Esophagus muscularis mucosa (tissue), 4 donors: ENCODE measurements around the gene SPAG7. TPM values are rescaled to one million over a fixed set of nuclear protein-coding genes. Genes with fewer than 3 reads are reported as not detected.
A peak's percentile ranks its signal among the peaks of the same experiment; 100 is the strongest.

Source experiments
- DNase-seq: peaks from one replicate; pipeline ENCODE4 v3.0.0-alpha.2; 2017; ENCODE audit errors: extremely low spot score
- H3K27ac ChIP-seq, 4 donors: fragments of 200-600 bp; sonication (generic); replicated peaks in 1 of 4; 1 replicate in 3 of 4; 2 replicates in 1 of 4; pipeline ENCODE4 v1.5.1; 2016 to 2019; ENCODE audit warnings: mild to moderate bottlenecking in 1 of 4
- H3K27me3 ChIP-seq, 4 donors: fragments of 200-600 bp; sonication (generic); one replicate each; pipeline versions ENCODE4 v1.5.1 to v1.6.0; 2016 to 2019
- H3K36me3 ChIP-seq, 4 donors: fragments of 200-600 bp; sonication (generic); one replicate each; pipeline ENCODE4 v1.5.1; 2016 to 2019
- H3K4me1 ChIP-seq, 4 donors: fragments of 200-600 bp; sonication (generic); one replicate each; pipeline ENCODE4 v1.5.1; 2016 to 2019
- H3K4me3 ChIP-seq, 4 donors: fragments of 200-600 bp; sonication (generic); 1 replicate in 2 of 4; 2 replicates in 2 of 4; pipeline ENCODE4 v1.5.1; 2016 to 2019; ENCODE audit warnings: mild to moderate bottlenecking in 4 of 4, moderate library complexity in 1 of 4
- H3K9me3 ChIP-seq, 4 donors: fragments of 200-600 bp; sonication (generic); 1 replicate in 3 of 4; 2 replicates in 1 of 4; pipeline ENCODE4 v1.5.1; 2016 to 2019
- EP300 ChIP-seq: sonication (generic); formaldehyde crosslinking; IDR thresholded peaks from one replicate; pipeline ENCODE4 v1.6.1; 2017; ENCODE audit warnings: antibody characterized with exemption
- POLR2A ChIP-seq: fragments of 450-650 bp; IDR thresholded peaks from one replicate; pipeline ENCODE4 v1.6.1; 2017; ENCODE audit warnings: antibody characterized with exemption, moderate library complexity, mild to moderate bottlenecking, low read depth
- POLR2AphosphoS5 ChIP-seq, 2 donors: sonication (generic); formaldehyde crosslinking; IDR thresholded peaks; one replicate each; pipeline ENCODE4 v1.6.1; 2017; ENCODE audit warnings: antibody characterized with exemption in 2 of 2
- WGBS: methylation state at CpG from one replicate; pipeline ENCODE4 v1.1.5; 2018; 5-methylcytosine and 5-hydroxymethylcytosine counted together
- intact Hi-C: fragments of 100-400 bp; cut with DNase I; formaldehyde crosslinking; loops from one replicate; pipeline ENCODE4 v1.15.1; 2023
- total RNA-seq, 4 donors: library from RNA; depleted of rRNA; stranded (reverse); fragments of >200 nt; gene quantifications; one replicate each; pipeline versions ENCODE4 v1.1.0 to v1.2.1, GENCODE V29; 2016
- TF ChIP-seq, protein P1 (sequence below), 3 experiments: fragments of 200-600 bp in 2 of 3; fragments of 450-650 bp in 1 of 3; sonication (generic) in 2 of 3; IDR thresholded peaks; one replicate each; pipeline ENCODE4 v1.5.1; 2017 to 2019; ENCODE audit warnings: antibody characterized with exemption in 3 of 3, mild to moderate bottlenecking in 2 of 3, moderate library complexity in 1 of 3

The SPAG7 gene
- total RNA-seq, 4 donors from 2014 or later: 45.5 to 74.7 (median 63.6) TPM

DNA sequence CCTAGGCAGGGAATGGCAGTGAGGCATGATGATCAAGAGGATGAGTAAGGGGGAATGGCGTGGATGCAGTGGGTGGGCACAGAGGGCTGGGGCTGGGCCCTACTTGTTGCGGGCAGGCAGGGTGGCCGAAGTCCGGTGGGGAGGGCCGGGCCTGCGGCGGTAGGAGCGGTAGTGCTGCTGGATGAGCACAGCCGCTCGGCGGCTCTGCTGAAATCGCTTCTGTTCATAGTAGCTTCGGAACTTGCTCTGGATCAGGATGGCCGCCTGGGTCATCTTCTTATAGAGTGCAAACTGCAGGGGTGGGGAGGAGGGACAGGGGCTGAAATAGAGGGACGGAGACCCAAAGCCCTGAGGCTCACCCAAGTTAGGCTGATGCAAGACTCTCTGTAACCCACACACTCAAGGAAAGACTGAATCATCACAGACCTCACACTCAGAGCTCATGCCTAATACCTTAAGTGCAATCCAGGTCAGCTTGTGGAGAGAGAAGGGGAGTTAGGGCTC is 1.5 kb upstream of the SPAG7 start:
- DNase-seq: no peak
- H3K27ac ChIP-seq: peak overlapping the region; percentile 91 to 97 (median 95)
- peaks cover 44 to 56% (median 51%) of the 10 kb centered on the region in 4 donors for H3K4me1 ChIP-seq
- TF ChIP-seq EP300: no peak
- TF ChIP-seq POLR2AphosphoS5 (IDR thresholded peaks at IDR 0.05): peak; percentile 51 to 80
- TF ChIP-seq, protein P1, sequence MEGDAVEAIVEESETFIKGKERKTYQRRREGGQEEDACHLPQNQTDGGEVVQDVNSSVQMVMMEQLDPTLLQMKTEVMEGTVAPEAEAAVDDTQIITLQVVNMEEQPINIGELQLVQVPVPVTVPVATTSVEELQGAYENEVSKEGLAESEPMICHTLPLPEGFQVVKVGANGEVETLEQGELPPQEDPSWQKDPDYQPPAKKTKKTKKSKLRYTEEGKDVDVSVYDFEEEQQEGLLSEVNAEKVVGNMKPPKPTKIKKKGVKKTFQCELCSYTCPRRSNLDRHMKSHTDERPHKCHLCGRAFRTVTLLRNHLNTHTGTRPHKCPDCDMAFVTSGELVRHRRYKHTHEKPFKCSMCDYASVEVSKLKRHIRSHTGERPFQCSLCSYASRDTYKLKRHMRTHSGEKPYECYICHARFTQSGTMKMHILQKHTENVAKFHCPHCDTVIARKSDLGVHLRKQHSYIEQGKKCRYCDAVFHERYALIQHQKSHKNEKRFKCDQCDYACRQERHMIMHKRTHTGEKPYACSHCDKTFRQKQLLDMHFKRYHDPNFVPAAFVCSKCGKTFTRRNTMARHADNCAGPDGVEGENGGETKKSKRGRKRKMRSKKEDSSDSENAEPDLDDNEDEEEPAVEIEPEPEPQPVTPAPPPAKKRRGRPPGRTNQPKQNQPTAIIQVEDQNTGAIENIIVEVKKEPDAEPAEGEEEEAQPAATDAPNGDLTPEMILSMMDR (IDR thresholded peaks at IDR 0.05): no peak
- no peak for TF ChIP-seq POLR2A
- peak overlapping the region; percentile 76 to 86 (median 78) for H3K4me3 ChIP-seq
- H3K9me3 ChIP-seq: no peaks in the 10 kb centered on the region
- no peaks in the 10 kb centered on the region for H3K27me3 ChIP-seq
- WGBS: 41% methylated on average over 15 of the region's 15 CpGs
- H3K36me3 ChIP-seq: peaks cover 21 to 57% (median 44%) of the 10 kb centered on the region in 4 donors
- intact Hi-C loops: no loop called here

DNA sequence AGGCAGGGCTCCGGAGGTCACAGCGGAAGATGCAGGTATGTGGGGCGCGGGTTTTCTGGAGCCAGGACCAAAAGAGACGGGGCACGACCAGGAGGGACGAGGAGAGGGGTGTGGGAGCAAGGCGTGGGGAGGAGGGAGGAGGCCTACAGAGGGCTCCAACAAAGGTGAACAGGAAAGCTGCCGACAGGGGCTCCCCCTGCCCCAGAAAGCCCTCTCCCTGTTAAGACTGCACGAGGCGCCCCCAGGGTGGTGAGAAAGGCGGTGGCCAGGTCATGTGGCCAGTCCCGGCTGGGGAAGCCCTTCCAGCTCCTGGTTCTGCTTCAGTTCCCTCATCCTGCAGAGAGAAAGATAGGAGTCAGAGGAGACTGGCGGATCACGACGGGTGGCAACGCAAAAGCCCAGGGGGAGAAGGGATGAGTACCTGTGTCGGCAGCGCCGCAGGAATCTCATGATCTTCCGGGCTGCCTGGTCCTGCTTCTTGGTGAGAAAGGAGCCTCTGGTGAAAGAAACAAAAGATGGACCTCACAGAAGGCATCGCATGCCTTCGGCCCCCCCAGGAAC is 949 bp upstream of the SPAG7 start:
- H3K27ac ChIP-seq: peak overlapping the region; percentile 91 to 97 (median 95)
- intact Hi-C loops: no loop called here
- H3K27me3 ChIP-seq: no peaks in the 10 kb centered on the region
- 21% methylated on average over 23 of the region's 23 CpGs for WGBS
- no peak for DNase-seq
- peaks cover 20 to 51% (median 38%) of the 10 kb centered on the region in 4 donors for H3K36me3 ChIP-seq
- TF ChIP-seq POLR2A: no peak
- no peak for TF ChIP-seq EP300
- no peak for TF ChIP-seq POLR2AphosphoS5 (IDR thresholded peaks at IDR 0.05)
- TF ChIP-seq, protein P1 (IDR thresholded peaks at IDR 0.05): no peak
- no peaks in the 10 kb centered on the region for H3K9me3 ChIP-seq
- peak overlapping the region; percentile 76 to 86 (median 78) for H3K4me3 ChIP-seq
- H3K4me1 ChIP-seq: peaks cover 39 to 52% (median 48%) of the 10 kb centered on the region in 4 donors

DNA sequence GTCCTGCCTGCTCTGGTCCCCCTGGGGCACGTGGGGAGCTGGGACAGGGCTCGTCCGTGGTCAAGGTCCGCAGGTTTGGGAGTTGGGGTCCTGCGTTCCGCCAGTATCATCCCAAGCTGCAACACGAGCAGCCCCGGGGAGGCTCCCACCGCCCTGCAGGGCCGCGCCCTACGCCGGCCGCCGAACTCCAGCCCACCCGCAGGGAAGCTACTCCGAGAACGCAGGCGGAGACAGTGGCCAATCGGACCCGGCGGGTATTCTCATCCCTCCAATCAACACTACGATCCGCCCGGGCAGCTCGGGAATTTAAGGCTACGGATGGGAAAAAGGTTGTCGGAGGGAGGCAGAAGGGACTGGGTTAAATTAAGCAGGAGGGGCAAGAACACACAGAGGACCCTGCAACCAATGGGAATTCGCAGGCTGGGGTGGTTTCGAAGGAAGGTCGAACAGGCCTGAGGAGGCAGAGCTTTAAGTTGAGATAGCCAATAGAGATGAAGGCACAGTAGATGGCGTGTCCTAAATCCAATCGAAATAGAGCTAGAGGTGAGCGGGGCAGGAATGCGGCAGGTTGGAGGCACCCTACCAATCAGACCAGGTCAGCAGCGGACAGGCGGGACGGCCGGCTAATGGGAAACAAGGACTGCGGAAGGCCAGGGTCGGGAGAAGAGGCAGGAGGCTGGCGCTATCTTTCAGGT is 626 bp downstream of the SPAG7 start:
- Histone ChIP-seq H3K27ac (peak overlapping the region; percentile 91 to 97 (median 95)), H3K4me1 (peaks cover 32 to 49% (median 43%) of the 10 kb centered on the region in 4 donors), H3K9me3 (no peaks in the 10 kb centered on the region), H3K4me3 (peak overlapping the region; percentile 76 to 86 (median 78)), H3K27me3 (no peaks in the 10 kb centered on the region), H3K36me3 (peaks cover 6 to 41% (median 23%) of the 10 kb centered on the region in 4 donors)
- intact Hi-C loops: loop anchor here (2.0 kb wide), 1 partner anchor 18 kb away; the partner anchor contains the start of gene PFN1
- peak; percentile 100 for DNase-seq
- TF ChIP-seq EP300 (no peak), POLR2A (peak; percentile 50), POLR2AphosphoS5 (IDR thresholded peaks at IDR 0.05) (peak; percentile 71 to 78)
- TF ChIP-seq, protein P1 (IDR thresholded peaks at IDR 0.05): peak in 1 of 3 experiments; percentile 27
- 0% methylated on average over 25 of the region's 42 CpGs for WGBS

DNA sequence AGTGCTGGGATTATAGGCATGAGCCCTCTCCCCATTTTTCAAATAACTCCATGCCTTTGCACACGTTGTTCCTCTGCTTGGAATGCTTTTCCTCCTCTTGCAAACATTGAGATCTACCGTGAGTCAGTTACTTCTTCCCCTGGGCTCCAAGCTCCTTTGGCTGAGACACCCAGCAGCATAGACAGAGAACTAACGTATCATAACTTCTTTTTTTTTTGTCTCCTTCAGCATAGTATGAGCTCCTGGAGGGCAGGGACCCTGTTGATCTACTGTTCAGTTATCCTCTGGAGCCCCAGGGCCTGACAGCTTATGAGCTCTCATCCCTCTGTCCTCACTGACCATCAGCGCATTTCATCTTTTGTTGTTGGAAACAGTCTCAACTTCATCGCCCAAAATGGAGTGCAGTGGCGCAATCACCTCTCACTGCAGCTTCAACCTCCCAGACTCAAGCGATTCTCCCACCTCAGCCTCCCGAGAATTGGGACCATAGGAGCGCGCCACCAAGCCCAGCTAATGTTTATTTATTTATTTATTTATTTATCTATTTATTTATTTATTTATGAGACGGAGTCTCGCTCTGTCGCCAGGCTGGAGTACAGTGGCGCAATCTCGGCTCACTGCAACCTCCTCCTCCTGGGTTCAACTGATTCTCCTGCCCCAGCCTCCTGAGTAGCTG is 2.2 kb downstream of the SPAG7 start:
- Histone ChIP-seq H3K27me3 (no peaks in the 10 kb centered on the region), H3K4me3 (peak overlapping the region in 1 of 4 donors; percentile 78), H3K4me1 (peaks cover 32 to 49% (median 41%) of the 10 kb centered on the region in 4 donors), H3K9me3 (no peaks in the 10 kb centered on the region), H3K27ac (peak overlapping the region; percentile 91 to 97 (median 95)), H3K36me3 (peaks cover 0 to 35% (median 19%) of the 10 kb centered on the region in 4 donors)
- DNase-seq: no peak
- TF ChIP-seq, protein P1 (IDR thresholded peaks at IDR 0.05): no peak
- TF ChIP-seq EP300: no peak
- WGBS: 94% methylated on average over 15 of the region's 15 CpGs
- intact Hi-C loops: no loop called here
